CD14-positive monocyte (primary cell): Measurements from ENCODE around the gene SMYD3. TPM values are rescaled to one million over a fixed set of nuclear protein-coding genes. Genes with fewer than 3 reads are reported as not detected.

Experiments used
- DNase-seq, 3 donors: peaks; one replicate each; pipeline ENCODE4 v3.0.0-alpha.2; 2011 to 2022
- H2AFZ ChIP-seq: 2 replicates; pipeline ENCODE4 v1.6.0; 2012; ENCODE audit warnings: mild to moderate bottlenecking, low read depth, low read length, inconsistent platforms; ENCODE audit not compliant: insufficient read depth, poor library complexity, severe bottlenecking
- H3K27ac ChIP-seq, 2 donors: 1 replicate in 1 of 2; 2 replicates in 1 of 2; pipeline ENCODE4 v1.5.1; 2012 to 2013; ENCODE audit warnings: low read length in 2 of 2, control low read depth in 1 of 2, inconsistent platforms in 1 of 2, low read depth in 1 of 2, mild to moderate bottlenecking in 1 of 2
- H3K27me3 ChIP-seq, 2 donors: one replicate each; pipeline versions ENCODE4 v1.6.0 to v1.6.1; 2011 to 2013; ENCODE audit warnings: low read length in 2 of 2; ENCODE audit not compliant: control insufficient read depth in 2 of 2, insufficient read depth in 2 of 2
- H3K36me3 ChIP-seq, 2 donors: replicated peaks in 1 of 2; 1 replicate in 1 of 2; 2 replicates in 1 of 2; pipeline versions ENCODE4 v1.5.1 to v1.6.1; 2012 to 2013; ENCODE audit warnings: low read length in 2 of 2, control low read depth in 1 of 2, inconsistent platforms in 1 of 2, mild to moderate bottlenecking in 1 of 2; ENCODE audit not compliant: insufficient read depth in 2 of 2, control insufficient read depth in 1 of 2
- H3K4me1 ChIP-seq, 2 donors: 1 replicate in 1 of 2; 2 replicates in 1 of 2; pipeline versions ENCODE4 v1.5.1 to v1.6.1; 2012 to 2013; ENCODE audit warnings: low read length in 2 of 2, control low read depth in 1 of 2, inconsistent platforms in 1 of 2, mild to moderate bottlenecking in 1 of 2, moderate library complexity in 1 of 2; ENCODE audit not compliant: insufficient read depth in 2 of 2, control insufficient read depth in 1 of 2
- H3K4me2 ChIP-seq: replicated peaks from 2 replicates; pipeline ENCODE3; 2012; ENCODE audit warnings: low read length, moderate library complexity, mild to moderate bottlenecking; ENCODE audit not compliant: poor library complexity, severe bottlenecking; ENCODE audit errors: extremely low read depth
- H3K4me3 ChIP-seq, 3 experiments: fragments of 200-600 bp in 1 of 3; sonication (generic) in 1 of 3; replicated peaks in 1 of 3; 1 replicate in 2 of 3; 2 replicates in 1 of 3; pipeline ENCODE4 v1.5.1; 2011 to 2013; ENCODE audit warnings: low read length in 3 of 3, mild to moderate bottlenecking in 3 of 3, control low read depth in 2 of 3, low read depth in 2 of 3, inconsistent platforms in 1 of 3, moderate library complexity in 1 of 3
- H3K79me2 ChIP-seq: 2 replicates; pipeline ENCODE4 v1.6.0; 2012; ENCODE audit warnings: mild to moderate bottlenecking, control low read depth, inconsistent platforms, low read length, moderate library complexity; ENCODE audit not compliant: insufficient read depth
- H3K9ac ChIP-seq: 2 replicates; pipeline ENCODE4 v1.6.0; 2017; ENCODE audit warnings: low read length, mild to moderate bottlenecking; ENCODE audit not compliant: insufficient read depth, poor library complexity, severe bottlenecking
- H3K9me3 ChIP-seq, 2 donors: replicated peaks in 1 of 2; 1 replicate in 1 of 2; 2 replicates in 1 of 2; pipeline versions ENCODE4 v1.5.1 to v1.6.1; 2012 to 2013; ENCODE audit warnings: low read length in 2 of 2, control low read depth in 1 of 2; ENCODE audit not compliant: control insufficient read depth in 1 of 2, insufficient read depth in 1 of 2
- H4K20me1 ChIP-seq: 2 replicates; pipeline ENCODE4 v1.6.0; 2012; ENCODE audit warnings: mild to moderate bottlenecking, low read length, control low read depth, moderate library complexity; ENCODE audit not compliant: insufficient read depth
- H3K27ac Mint-ChIP-seq, 7 donors: one replicate each; pipeline ENCODE4 v1.8.0; 2020; ENCODE audit warnings: mild to moderate bottlenecking in 7 of 7, mixed read lengths in 7 of 7, moderate library complexity in 6 of 7, inconsistent platforms in 2 of 7
- H3K27me3 Mint-ChIP-seq, 3 donors: one replicate each; pipeline ENCODE4 v1.8.0; 2021 to 2022; ENCODE audit warnings: low read depth in 3 of 3, mild to moderate bottlenecking in 3 of 3, mixed read lengths in 3 of 3, moderate library complexity in 3 of 3, inconsistent platforms in 1 of 3
- H3K36me3 Mint-ChIP-seq, 2 donors: one replicate each; pipeline ENCODE4 v1.8.0; 2020; ENCODE audit warnings: mixed read lengths in 2 of 2, inconsistent platforms in 1 of 2, mild to moderate bottlenecking in 1 of 2
- H3K4me1 Mint-ChIP-seq: one replicate; pipeline ENCODE4 v1.8.0; 2020; ENCODE audit warnings: mild to moderate bottlenecking, mixed read lengths
- H3K4me3 Mint-ChIP-seq, 2 donors: one replicate each; pipeline ENCODE4 v1.8.0; 2020; ENCODE audit warnings: mild to moderate bottlenecking in 2 of 2, mixed read lengths in 2 of 2, moderate library complexity in 1 of 2
- H3K9me3 Mint-ChIP-seq, 7 donors: one replicate each; pipeline ENCODE4 v1.8.0; 2020 to 2022; ENCODE audit warnings: mixed read lengths in 7 of 7, mild to moderate bottlenecking in 6 of 7, moderate library complexity in 6 of 7, inconsistent platforms in 2 of 7
- WGBS: methylation state at CpG from one replicate; pipeline ENCODE4 v1.1.5; 2013; ENCODE audit warnings: missing lambda C conversion rate; ENCODE audit not compliant: insufficient coverage; 5-methylcytosine and 5-hydroxymethylcytosine counted together
- intact Hi-C, 2 donors: fragments of 100-400 bp; cut with micrococcal nuclease; formaldehyde crosslinking; loops; one replicate each; pipeline versions ENCODE4 v1.15.0 to v1.15.1; 2023
- polyA plus RNA-seq, 3 donors: library from polyadenylated mRNA; depleted of rRNA in 1 of 3; unstranded in 2 of 3; stranded (reverse) in 1 of 3; fragments of 300-500 nt in 2 of 3; fragments of >200 nt in 1 of 3; fragmentation: Illumina TruSeq in 2 of 3; gene quantifications; 1 replicate in 2 of 3; 2 replicates in 1 of 3; pipeline ENCODE4 v1.2.3, GENCODE V29; 2012 to 2021
- TF ChIP-seq, protein P1 (sequence below): fragments of 200-600 bp; IDR thresholded peaks from one replicate; pipeline ENCODE4 v1.8.0; 2022; ENCODE audit warnings: antibody characterized with exemption, mild to moderate bottlenecking

Gene SMYD3
- polyA plus RNA-seq, 3 donors: 2.7 to 8.4 (median 4.0) TPM

DNA sequence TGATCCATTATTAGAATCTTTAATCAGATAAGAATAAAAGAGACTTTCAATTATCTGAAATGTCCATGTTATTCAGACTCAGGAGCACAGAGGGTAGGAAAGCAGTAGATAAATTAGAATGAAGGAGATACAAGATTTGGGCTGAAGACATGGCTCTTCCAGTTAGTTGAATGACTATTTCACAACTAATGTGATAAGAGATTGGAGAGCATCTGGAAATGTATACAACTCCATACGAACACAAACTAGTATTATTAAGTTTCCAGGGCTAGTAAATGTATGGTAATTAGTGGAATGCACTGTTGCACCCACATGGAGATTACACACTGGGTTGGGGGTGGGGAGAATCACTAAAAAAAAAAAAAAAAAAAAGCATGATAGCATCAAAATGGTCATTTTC, 734.3 kb downstream of the SMYD3 start:
- no peak overlapping the region for H3K4me3 Mint-ChIP-seq
- Histone ChIP-seq H3K4me2 (no peak overlapping the region), H3K4me3 (no peak overlapping the region), H4K20me1 (no peaks in the 10 kb centered on the region), H3K9ac (no peak overlapping the region), H3K9me3 (no peaks in the 10 kb centered on the region), H3K79me2 (no peaks in the 10 kb centered on the region), H3K4me1 (no peaks in the 10 kb centered on the region), H3K27ac (no peak overlapping the region), H2AFZ (no peak overlapping the region), H3K27me3 (no peaks in the 10 kb centered on the region), H3K36me3 (no peaks in the 10 kb centered on the region)
- DNase-seq: no peak
- no CpG with 5 or more reads among the region's 1 CpG for WGBS
- H3K4me1 Mint-ChIP-seq: no peaks in the 10 kb centered on the region
- no peak overlapping the region for H3K27ac Mint-ChIP-seq
- no peaks in the 10 kb centered on the region for H3K36me3 Mint-ChIP-seq
- peaks cover 0 to 2% (median 1%) of the 10 kb centered on the region in 3 donors for H3K27me3 Mint-ChIP-seq
- intact Hi-C loops: no loop called here
- TF ChIP-seq, protein P1, sequence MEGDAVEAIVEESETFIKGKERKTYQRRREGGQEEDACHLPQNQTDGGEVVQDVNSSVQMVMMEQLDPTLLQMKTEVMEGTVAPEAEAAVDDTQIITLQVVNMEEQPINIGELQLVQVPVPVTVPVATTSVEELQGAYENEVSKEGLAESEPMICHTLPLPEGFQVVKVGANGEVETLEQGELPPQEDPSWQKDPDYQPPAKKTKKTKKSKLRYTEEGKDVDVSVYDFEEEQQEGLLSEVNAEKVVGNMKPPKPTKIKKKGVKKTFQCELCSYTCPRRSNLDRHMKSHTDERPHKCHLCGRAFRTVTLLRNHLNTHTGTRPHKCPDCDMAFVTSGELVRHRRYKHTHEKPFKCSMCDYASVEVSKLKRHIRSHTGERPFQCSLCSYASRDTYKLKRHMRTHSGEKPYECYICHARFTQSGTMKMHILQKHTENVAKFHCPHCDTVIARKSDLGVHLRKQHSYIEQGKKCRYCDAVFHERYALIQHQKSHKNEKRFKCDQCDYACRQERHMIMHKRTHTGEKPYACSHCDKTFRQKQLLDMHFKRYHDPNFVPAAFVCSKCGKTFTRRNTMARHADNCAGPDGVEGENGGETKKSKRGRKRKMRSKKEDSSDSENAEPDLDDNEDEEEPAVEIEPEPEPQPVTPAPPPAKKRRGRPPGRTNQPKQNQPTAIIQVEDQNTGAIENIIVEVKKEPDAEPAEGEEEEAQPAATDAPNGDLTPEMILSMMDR: no peak
- H3K9me3 Mint-ChIP-seq: peaks cover 0 to 5% (median 0%) of the 10 kb centered on the region in 7 donors

DNA sequence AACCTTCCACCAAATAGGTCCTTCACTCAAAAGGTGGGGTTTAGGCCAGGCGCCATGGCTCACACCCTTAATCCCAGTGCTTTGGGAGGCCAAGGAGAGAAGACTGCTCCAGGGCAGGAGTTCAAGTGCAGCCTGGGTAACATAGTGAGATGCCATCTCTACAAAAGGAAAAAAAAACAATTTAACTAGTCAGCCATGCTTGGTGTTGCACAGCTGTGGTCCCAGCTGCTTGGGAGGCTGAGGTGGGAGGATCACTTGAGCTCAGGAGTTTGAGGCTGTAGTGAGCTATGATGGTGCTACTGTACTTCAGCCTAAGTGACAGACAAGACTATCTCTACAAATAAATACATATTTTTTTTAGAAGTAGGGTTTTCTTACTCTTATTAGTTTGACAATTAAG, 734.8 kb downstream of the SMYD3 start:
- H3K4me1 ChIP-seq: no peaks in the 10 kb centered on the region
- Mint-ChIP-seq H3K4me1 (no peaks in the 10 kb centered on the region), H3K36me3 (no peaks in the 10 kb centered on the region), H3K27ac (no peak overlapping the region), H3K9me3 (peaks cover 0 to 5% (median 0%) of the 10 kb centered on the region in 7 donors), H3K4me3 (no peak overlapping the region), H3K27me3 (peaks cover 0 to 2% (median 1%) of the 10 kb centered on the region in 3 donors)
- H3K27ac ChIP-seq: no peak overlapping the region
- H3K27me3 ChIP-seq: no peaks in the 10 kb centered on the region
- intact Hi-C loops: no loop called here
- TF ChIP-seq, protein P1: no peak
- H2AFZ ChIP-seq: no peak overlapping the region
- H3K79me2 ChIP-seq: no peaks in the 10 kb centered on the region
- no peaks in the 10 kb centered on the region for H4K20me1 ChIP-seq
- H3K4me2 ChIP-seq: no peak overlapping the region
- 100% methylated on average over 1 of the region's 1 CpG for WGBS
- H3K9ac ChIP-seq: no peak overlapping the region
- no peaks in the 10 kb centered on the region for H3K36me3 ChIP-seq
- no peaks in the 10 kb centered on the region for H3K9me3 ChIP-seq
- no peak overlapping the region for H3K4me3 ChIP-seq
- DNase-seq: no peak
